SU-DHL-6 (cell line): ENCODE measurements around the gene TMEM97.

ENCODE experiments used
- H2AFZ ChIP-seq: fragments of 200-600 bp; sonication (generic); 2 replicates; pipeline ENCODE4 v1.6.1; 2014; ENCODE audit warnings: low read depth, mild to moderate bottlenecking, moderate library complexity, mixed read lengths, antibody characterized with exemption, low read length; ENCODE audit not compliant: severe bottlenecking
- H3F3A ChIP-seq: fragments of 200-600 bp; shearing (Covaris generic); 2 replicates; pipeline ENCODE4 v1.6.0; 2016; ENCODE audit warnings: antibody characterized with exemption, mild to moderate bottlenecking; ENCODE audit not compliant: insufficient read depth
- H3K27ac ChIP-seq: fragments of 200-600 bp; sonication (generic); 2 replicates; pipeline ENCODE4 v1.5.1; 2016; ENCODE audit warnings: low read depth, mild to moderate bottlenecking, low read length, moderate library complexity, mixed read lengths
- H3K27me3 ChIP-seq: fragments of 200-600 bp; sonication (generic), shearing (Covaris generic); 2 replicates; pipeline ENCODE4 v1.6.0; 2014; ENCODE audit warnings: mild to moderate bottlenecking, low read length
- H3K36me3 ChIP-seq: fragments of 200-600 bp; sonication (generic); 2 replicates; pipeline ENCODE4 v1.6.1; 2014; ENCODE audit warnings: mild to moderate bottlenecking, low read length, mixed read lengths
- H3K4me2 ChIP-seq: fragments of 300-600, 200-600 bp; shearing (Covaris generic), sonication (generic); 2 replicates; pipeline ENCODE4 v1.6.0; 2014; ENCODE audit warnings: low read length, low read depth, mild to moderate bottlenecking; ENCODE audit not compliant: poor library complexity, severe bottlenecking
- H3K4me3 ChIP-seq: fragments of 200-600 bp; sonication (generic); 2 replicates; pipeline ENCODE4 v1.5.1; 2014; ENCODE audit warnings: antibody characterized with exemption, low read length, mild to moderate bottlenecking, mixed read lengths; ENCODE audit not compliant: insufficient read depth, poor library complexity, severe bottlenecking
- H3K79me2 ChIP-seq: fragments of 200-600 bp; sonication (generic); 2 replicates; pipeline ENCODE4 v1.6.1; 2014; ENCODE audit warnings: mild to moderate bottlenecking, low read length, moderate library complexity; ENCODE audit not compliant: insufficient read depth
- H3K9ac ChIP-seq: fragments of 200-600 bp; sonication (generic); 2 replicates; pipeline ENCODE4 v1.7.0; 2014; ENCODE audit warnings: mild to moderate bottlenecking, low read length
- H3K9me2 ChIP-seq: fragments of 200-600 bp; sonication (generic); replicated peaks from 2 replicates; pipeline ENCODE4 v1.6.1; 2014; ENCODE audit warnings: low read length; ENCODE audit not compliant: insufficient read depth
- H3K9me3 ChIP-seq: fragments of 200-600 bp; sonication (generic); 2 replicates; pipeline ENCODE4 v1.6.1; 2014; ENCODE audit warnings: low read length, mixed read lengths; ENCODE audit not compliant: insufficient read depth
- H4K20me1 ChIP-seq: fragments of 200-600 bp; sonication (generic); 2 replicates; pipeline ENCODE4 v1.6.1; 2014; ENCODE audit warnings: low read depth, mild to moderate bottlenecking, antibody characterized with exemption, low read length, moderate library complexity, mixed read lengths
- EZH2phosphoT487 ChIP-seq: fragments of 200-600 bp; sonication (generic), shearing (Covaris generic); conservative IDR thresholded peaks from 2 replicates; pipeline ENCODE4 v1.6.1; 2018; ENCODE audit warnings: mild to moderate bottlenecking, antibody characterized with exemption, low read length, moderate library complexity, mixed read lengths
- TF ChIP-seq, protein P1 (sequence below): fragments of 200-600 bp; sonication (generic); IDR thresholded peaks from one replicate; pipeline ENCODE4 v1.5.1; 2017; ENCODE audit warnings: antibody characterized with exemption, mild to moderate bottlenecking, low read length, moderate library complexity; ENCODE audit not compliant: insufficient read depth, poor library complexity, severe bottlenecking

Gene TMEM97

DNA sequence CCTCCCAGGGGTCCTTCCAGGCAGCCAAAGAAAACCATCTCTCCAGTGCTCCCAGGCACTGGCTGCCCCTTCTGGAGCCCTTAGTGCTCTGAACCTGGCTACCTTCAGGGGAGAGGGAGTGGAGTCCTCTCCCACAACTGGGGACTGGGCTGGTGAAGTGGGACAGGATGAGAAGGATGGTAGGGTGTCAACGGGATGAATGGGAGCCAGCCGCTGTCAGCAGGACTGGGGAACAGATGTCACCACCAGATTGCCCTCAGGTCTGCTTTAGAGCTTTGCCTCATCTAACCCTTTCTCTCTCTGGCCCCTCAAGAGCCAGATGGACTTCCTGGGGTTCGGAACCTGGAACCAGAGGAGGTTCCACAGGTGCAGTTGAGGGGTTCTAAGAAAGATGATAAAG is 46.5 kb downstream of the TMEM97 start:
- Histone ChIP-seq H3K4me2 (no peak overlapping the region), H3K36me3 (no peaks in the 10 kb centered on the region), H3K27ac (no peak overlapping the region), H3K9ac (no peak overlapping the region), H4K20me1 (no peaks in the 10 kb centered on the region), H2AFZ (no peak overlapping the region), H3K4me3 (no peak overlapping the region), H3K79me2 (no peaks in the 10 kb centered on the region), H3K9me3 (no peaks in the 10 kb centered on the region), H3F3A (peaks cover 3% of the 10 kb centered on the region), H3K27me3 (no peaks in the 10 kb centered on the region), H3K9me2 (no peaks in the 10 kb centered on the region)
- TF ChIP-seq EZH2phosphoT487: no peak
- TF ChIP-seq, protein P1, sequence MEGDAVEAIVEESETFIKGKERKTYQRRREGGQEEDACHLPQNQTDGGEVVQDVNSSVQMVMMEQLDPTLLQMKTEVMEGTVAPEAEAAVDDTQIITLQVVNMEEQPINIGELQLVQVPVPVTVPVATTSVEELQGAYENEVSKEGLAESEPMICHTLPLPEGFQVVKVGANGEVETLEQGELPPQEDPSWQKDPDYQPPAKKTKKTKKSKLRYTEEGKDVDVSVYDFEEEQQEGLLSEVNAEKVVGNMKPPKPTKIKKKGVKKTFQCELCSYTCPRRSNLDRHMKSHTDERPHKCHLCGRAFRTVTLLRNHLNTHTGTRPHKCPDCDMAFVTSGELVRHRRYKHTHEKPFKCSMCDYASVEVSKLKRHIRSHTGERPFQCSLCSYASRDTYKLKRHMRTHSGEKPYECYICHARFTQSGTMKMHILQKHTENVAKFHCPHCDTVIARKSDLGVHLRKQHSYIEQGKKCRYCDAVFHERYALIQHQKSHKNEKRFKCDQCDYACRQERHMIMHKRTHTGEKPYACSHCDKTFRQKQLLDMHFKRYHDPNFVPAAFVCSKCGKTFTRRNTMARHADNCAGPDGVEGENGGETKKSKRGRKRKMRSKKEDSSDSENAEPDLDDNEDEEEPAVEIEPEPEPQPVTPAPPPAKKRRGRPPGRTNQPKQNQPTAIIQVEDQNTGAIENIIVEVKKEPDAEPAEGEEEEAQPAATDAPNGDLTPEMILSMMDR: no peak

DNA sequence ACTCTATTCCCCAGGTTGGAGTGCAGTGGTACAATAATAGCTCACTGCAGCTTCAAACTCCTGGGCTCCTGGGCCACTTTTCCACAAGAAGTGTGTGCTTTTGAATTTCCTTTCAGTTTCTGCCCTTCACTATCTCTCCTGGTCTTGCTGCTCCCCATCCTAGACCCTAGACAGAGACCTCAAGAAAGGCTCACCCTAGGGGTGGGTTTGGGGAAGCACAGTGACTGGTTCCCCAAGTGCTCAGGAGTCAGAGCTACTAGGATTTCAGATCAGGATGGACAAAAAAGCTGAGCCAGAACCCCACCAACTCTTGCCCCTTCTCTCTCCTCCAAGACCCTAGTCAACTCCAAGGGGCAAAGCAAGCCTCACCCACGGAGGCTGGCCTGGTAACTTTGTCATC is 47.6 kb downstream of the TMEM97 start:
- Histone ChIP-seq H3K36me3 (no peaks in the 10 kb centered on the region), H3F3A (peaks cover 11% of the 10 kb centered on the region), H2AFZ (no peak overlapping the region), H3K27ac (no peak overlapping the region), H4K20me1 (no peaks in the 10 kb centered on the region), H3K4me3 (no peak overlapping the region), H3K9me3 (no peaks in the 10 kb centered on the region), H3K9me2 (no peaks in the 10 kb centered on the region), H3K9ac (no peak overlapping the region), H3K79me2 (no peaks in the 10 kb centered on the region), H3K4me2 (no peak overlapping the region), H3K27me3 (no peaks in the 10 kb centered on the region)
- TF ChIP-seq, protein P1: no peak
- no peak for TF ChIP-seq EZH2phosphoT487

GRCh38 chr17:28367641-28368305 is 48.8 kb downstream of the TMEM97 start:
- Histone ChIP-seq H3F3A (peaks cover 14% of the 10 kb centered on the region), H3K27me3 (no peaks in the 10 kb centered on the region), H3K9me2 (no peaks in the 10 kb centered on the region), H3K4me3 (no peak overlapping the region), H3K79me2 (no peaks in the 10 kb centered on the region), H2AFZ (no peak overlapping the region), H3K9ac (no peak overlapping the region), H3K27ac (no peak overlapping the region), H3K9me3 (no peaks in the 10 kb centered on the region), H4K20me1 (no peaks in the 10 kb centered on the region), H3K4me2 (no peak overlapping the region), H3K36me3 (no peaks in the 10 kb centered on the region)
- TF ChIP-seq, protein P1: no peak
- TF ChIP-seq EZH2phosphoT487: no peak
